ENCODE results near the gene DTD1. TPM values are rescaled to one million over a fixed set of nuclear protein-coding genes. Genes with fewer than 3 reads are reported as not detected.

Gene DTD1
- total RNA-seq, 3 donors from 2014 or later, result 10.9 to 18.1 (median 14.1) TPM

DNA sequence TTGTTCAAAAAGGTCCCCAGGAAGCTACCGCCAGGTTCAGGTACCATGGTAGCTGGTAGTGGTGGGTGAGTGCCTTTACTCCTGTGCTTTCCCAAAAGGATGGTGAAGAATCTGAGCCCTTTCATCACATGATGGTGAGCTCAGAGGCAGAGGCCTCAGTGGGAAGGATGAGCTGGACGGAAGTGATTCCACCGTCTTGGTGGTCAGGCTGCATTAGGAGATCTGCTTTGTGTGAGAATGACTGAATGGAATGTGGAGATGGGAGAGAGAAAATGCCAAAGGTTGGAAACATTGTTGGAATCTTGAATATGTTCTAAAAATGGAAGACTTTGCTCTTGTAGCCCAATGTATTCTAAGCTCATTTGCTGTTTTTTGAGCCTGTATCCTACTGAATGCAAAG is 117.6 kb downstream of the DTD1 start:
- ATAC-seq (no peak), DNase-seq (no peak)
- TF ChIP-seq, protein P1, sequence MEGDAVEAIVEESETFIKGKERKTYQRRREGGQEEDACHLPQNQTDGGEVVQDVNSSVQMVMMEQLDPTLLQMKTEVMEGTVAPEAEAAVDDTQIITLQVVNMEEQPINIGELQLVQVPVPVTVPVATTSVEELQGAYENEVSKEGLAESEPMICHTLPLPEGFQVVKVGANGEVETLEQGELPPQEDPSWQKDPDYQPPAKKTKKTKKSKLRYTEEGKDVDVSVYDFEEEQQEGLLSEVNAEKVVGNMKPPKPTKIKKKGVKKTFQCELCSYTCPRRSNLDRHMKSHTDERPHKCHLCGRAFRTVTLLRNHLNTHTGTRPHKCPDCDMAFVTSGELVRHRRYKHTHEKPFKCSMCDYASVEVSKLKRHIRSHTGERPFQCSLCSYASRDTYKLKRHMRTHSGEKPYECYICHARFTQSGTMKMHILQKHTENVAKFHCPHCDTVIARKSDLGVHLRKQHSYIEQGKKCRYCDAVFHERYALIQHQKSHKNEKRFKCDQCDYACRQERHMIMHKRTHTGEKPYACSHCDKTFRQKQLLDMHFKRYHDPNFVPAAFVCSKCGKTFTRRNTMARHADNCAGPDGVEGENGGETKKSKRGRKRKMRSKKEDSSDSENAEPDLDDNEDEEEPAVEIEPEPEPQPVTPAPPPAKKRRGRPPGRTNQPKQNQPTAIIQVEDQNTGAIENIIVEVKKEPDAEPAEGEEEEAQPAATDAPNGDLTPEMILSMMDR (IDR thresholded peaks at IDR 0.05), result no peak
- no peaks in the 10 kb centered on the region for H3K4me1 ChIP-seq (ENCODE audit: low read depth)
- H3K4me3 ChIP-seq, result no peak overlapping the region
- no peaks in the 10 kb centered on the region for H3K9me3 ChIP-seq
- intact Hi-C loops (cut with DNase I, micrococcal nuclease), result no loop called here
- no peaks in the 10 kb centered on the region for H3K36me3 ChIP-seq (ENCODE audit: low read depth)

DNA sequence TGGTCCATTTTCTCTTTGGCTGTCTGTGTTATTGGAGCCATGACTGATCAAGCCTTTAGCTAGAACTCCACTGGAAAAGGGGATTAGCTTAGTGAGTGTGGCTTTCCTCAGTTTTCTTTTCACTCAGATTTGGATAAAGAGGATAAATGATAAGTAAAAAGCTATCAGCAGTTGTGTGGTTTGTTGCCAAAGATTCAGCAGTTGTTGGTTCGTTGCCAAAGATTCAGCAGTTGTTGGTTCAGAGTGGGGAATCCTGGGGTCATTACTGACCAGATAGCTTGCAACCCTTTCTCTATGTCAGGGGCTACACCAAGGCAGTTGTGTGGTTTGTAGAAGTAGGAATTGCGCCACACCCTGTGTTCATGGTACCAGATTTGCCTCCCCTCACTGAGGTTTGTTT is 118.1 kb downstream of the DTD1 start:
- no peaks in the 10 kb centered on the region for H3K4me1 ChIP-seq (ENCODE audit: low read depth)
- DNase-seq, result no peak
- no peaks in the 10 kb centered on the region for H3K36me3 ChIP-seq (ENCODE audit: low read depth)
- TF ChIP-seq, protein P1 (IDR thresholded peaks at IDR 0.05), result no peak
- intact Hi-C loops (cut with DNase I, micrococcal nuclease), result no loop called here
- no peak overlapping the region for H3K4me3 ChIP-seq
- H3K9me3 ChIP-seq, result no peaks in the 10 kb centered on the region
- no peak for ATAC-seq

DNA sequence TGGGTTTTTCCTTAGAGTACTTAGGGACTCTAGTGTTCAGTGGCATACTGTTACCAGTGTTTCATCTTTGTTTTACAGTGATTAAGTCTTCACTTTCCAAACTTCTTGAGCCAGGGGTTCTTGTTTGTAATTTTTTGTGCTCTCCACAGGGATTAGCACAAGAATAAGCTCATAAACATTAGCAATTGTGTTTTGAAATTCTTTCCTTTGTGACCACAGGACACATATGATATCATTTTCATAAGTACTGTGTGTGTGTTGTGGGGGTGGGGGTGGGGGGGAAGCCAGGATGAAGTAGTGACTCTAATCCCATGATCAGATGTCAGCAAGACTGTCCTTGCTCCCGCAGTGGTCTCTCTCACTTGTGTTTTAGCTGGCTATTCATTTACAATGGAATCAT is 124.3 kb downstream of the DTD1 start:
- no peaks in the 10 kb centered on the region for H3K4me1 ChIP-seq (ENCODE audit: low read depth)
- H3K4me3 ChIP-seq, result no peak overlapping the region
- DNase-seq (no peak), ATAC-seq (no peak)
- TF ChIP-seq, protein P1 (IDR thresholded peaks at IDR 0.05), result no peak
- no peaks in the 10 kb centered on the region for H3K36me3 ChIP-seq (ENCODE audit: low read depth)
- intact Hi-C loops (cut with DNase I, micrococcal nuclease), result no loop called here
- H3K9me3 ChIP-seq, result no peaks in the 10 kb centered on the region

DNA sequence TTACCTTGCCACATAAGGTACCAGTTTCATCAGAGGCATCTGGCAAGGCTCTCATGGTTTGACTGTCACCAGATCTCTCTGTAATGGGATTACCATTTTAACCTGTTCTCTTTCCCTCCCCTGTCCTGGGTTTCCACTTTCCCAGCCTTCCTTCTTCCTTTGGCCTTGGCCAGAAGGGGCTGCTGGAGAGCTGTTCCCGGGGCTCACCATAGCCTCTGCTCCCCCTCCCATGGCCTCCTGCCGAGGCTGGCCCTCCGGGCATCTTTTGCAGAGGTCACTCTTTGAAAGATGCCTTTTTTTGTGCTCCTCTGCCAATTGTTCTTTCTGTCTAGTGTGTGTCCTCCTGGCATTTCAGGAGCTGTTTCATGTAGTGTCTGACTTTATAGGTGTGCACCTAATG is 125.0 kb downstream of the DTD1 start:
- TF ChIP-seq, protein P1 (IDR thresholded peaks at IDR 0.05), result no peak
- ATAC-seq (no peak), DNase-seq (no peak)
- intact Hi-C loops (cut with DNase I, micrococcal nuclease), result no loop called here
- Histone ChIP-seq H3K36me3 (ENCODE audit: low read depth) (no peaks in the 10 kb centered on the region), H3K4me1 (ENCODE audit: low read depth) (no peaks in the 10 kb centered on the region), H3K4me3 (no peak overlapping the region), H3K9me3 (no peaks in the 10 kb centered on the region)

DNA sequence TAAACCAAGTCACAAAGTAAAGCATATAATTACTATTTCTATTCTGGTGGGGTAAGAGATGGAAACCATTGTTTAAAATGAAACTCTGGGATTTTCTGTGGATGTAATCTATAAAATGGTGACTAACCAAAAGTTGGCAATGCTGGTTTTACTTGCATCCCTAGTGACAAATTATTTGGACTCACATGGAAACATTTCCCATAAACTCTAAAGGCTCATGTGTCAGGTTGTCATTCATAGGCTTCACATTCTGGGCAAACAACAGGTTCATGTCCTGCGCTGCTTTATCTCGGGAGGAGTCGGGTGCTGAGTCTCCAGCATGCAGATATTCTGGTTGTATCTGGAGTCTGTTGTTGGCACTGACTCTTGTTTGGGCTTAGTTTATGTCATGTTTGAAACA is 127.7 kb downstream of the DTD1 start:
- Histone ChIP-seq H3K9me3 (no peaks in the 10 kb centered on the region), H3K4me1 (ENCODE audit: low read depth) (no peaks in the 10 kb centered on the region), H3K36me3 (ENCODE audit: low read depth) (no peaks in the 10 kb centered on the region), H3K4me3 (no peak overlapping the region)
- DNase-seq, result no peak
- intact Hi-C loops (cut with DNase I, micrococcal nuclease), result no loop called here
- no peak for ATAC-seq
- TF ChIP-seq, protein P1 (IDR thresholded peaks at IDR 0.05), result no peak

DNA sequence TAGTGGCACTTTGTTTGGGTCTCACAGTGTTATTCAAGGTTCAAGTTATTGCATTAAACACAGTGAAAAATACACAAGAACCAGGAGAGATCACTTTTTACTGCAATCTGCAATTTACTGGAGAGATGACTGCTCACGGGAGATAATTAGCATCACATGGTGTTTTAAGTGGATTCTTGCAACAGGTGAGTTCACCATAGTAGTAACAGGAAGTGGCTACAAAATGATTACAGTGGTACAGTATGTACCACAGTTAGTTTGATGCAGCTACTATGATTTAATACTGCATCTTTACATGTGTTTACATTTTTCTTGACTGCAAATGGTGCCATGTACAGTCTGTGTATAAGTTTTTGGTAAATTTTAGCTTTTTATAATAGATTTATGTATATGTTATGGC is 129.2 kb downstream of the DTD1 start:
- H3K4me3 ChIP-seq, result no peak overlapping the region
- intact Hi-C loops (cut with DNase I, micrococcal nuclease), result no loop called here
- no peak for DNase-seq

More for the DNA sequence above, 129.2 kb downstream of the DTD1 start:
- TF ChIP-seq, protein P1 (IDR thresholded peaks at IDR 0.05), result no peak
- Histone ChIP-seq H3K9me3 (no peaks in the 10 kb centered on the region), H3K4me1 (ENCODE audit: low read depth) (no peaks in the 10 kb centered on the region), H3K36me3 (ENCODE audit: low read depth) (no peaks in the 10 kb centered on the region)
- ATAC-seq, result no peak

All from mucosa of descending colon (tissue), 3 donors.